ENCODE data around the gene INHBE.
"Not testable (repeated sequence)": the region's sequence is repeated elsewhere in the genome, so short reads cannot be mapped to it uniquely, and the experiment has no call there.

The INHBE gene

GRCh38 chr12:57454566-57455373 lies at the start of gene INHBE:
INHBE (plus strand) TSS chr12:57455307; CDS start chr12:57455537, 230 bp downstream.
- ATAC-seq = no peak

DNA sequence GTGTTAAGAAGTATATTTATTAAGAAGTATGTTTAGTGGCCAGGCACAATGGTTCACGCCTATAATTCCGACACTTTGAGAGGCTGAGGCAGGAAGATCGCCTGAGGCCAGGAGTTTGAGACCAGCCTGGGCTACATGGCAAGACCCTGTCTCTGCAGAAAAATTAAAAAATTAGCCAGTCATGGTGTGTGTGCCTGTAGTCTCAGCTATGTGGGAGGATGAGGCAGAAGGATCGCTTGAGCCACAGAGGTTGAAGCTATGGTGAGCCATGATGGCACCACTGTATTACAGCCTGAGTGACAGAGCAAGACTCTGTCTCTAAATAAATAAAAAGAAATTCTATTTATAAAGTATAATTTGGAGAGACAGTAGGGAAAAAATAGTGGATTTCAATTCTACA lies 44.6 kb upstream of the INHBE start:
- ATAC-seq = no peak

DNA sequence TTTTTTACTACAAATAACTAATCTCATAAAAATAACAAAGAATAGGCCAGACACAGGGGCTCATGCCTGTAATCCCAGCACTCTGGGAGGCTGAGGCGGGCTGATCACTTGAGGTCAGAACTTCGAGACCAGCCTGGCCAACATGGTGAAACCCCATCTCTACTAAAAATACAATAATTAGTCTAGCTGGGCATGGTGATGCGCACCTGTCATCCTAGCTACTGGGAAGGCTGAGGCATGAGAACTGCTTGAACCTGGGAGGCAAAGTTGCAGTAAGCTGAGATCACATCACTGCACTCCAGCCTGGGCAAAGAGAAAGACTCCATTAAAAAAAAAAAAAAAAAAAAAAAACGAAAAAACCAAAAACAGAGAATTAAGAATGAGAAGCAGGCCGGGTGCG lies 40.9 kb upstream of the INHBE start:
- not testable (repeated sequence) for ATAC-seq

- ATAC-seq = no peak
These were observed 40.0 kb upstream of the INHBE start for GRCh38 chr12:57415088-57415487.

- no peak for ATAC-seq
These were observed 38.8 kb upstream of the INHBE start for GRCh38 chr12:57416039-57416996.

GRCh38 chr12:57418255-57418654 lies 36.9 kb upstream of the INHBE start:
- ATAC-seq = no peak

DNA sequence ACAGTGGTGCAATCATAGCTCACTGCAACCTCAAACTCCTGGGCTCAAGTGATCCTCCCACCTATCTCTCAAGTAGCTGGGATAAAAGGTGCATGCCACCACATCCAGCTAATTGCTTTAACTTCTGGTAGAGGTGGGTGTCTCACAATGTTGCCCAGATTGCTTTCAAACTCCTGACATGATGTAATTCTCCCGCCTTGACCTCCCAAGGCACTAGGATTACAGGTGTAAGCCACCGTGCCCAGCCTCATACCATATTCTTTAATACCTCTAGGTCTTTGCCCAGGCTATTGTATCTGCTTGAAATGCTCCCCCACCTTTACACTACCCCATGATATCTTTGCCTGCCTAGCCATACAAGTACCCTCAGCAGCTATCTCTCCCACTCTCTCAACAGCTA lies 35.6 kb upstream of the INHBE start:
- ATAC-seq = no peak

DNA sequence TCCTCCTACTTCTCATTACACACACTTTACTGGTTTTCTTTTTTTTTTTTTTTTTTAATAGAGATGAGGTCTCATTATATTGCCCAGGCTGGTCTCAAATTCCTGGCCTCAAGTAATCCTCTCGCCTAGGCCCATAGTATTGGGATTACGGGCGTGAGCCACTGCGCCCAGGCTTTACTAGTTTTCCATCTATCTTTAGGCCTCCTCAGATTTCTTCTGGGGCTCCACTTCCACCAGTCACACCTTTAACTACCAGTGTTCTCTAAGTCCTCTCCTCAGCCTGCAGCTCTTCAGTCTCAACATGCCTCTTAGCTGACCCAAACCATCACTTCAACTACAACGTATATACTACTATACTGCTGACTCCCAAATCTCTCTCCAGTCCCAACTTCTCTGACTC lies 34.6 kb upstream of the INHBE start:
- ATAC-seq = no peak

DNA sequence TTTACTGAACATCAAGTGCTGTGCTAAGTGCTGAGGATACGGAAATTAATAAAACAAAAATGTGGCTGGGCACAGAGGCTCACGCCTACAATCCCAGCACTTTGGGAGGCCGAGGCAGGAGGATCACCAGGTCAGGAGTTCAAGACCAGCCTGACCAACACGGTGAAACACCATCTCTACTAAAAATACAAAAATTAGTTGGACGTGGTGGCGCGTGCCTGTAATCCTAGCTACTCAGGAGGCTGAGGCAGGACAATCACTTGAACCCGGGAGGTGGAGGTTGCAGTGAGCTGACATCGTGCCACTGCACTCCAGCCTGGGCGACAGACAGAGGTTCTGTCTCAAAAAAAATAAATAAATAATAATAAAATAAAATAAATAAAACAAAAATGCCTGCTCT lies 28.2 kb upstream of the INHBE start:
- not testable (repeated sequence) for ATAC-seq

GRCh38 chr12:57428965-57429364 lies 26.1 kb upstream of the INHBE start:
- ATAC-seq = no peak

DNA sequence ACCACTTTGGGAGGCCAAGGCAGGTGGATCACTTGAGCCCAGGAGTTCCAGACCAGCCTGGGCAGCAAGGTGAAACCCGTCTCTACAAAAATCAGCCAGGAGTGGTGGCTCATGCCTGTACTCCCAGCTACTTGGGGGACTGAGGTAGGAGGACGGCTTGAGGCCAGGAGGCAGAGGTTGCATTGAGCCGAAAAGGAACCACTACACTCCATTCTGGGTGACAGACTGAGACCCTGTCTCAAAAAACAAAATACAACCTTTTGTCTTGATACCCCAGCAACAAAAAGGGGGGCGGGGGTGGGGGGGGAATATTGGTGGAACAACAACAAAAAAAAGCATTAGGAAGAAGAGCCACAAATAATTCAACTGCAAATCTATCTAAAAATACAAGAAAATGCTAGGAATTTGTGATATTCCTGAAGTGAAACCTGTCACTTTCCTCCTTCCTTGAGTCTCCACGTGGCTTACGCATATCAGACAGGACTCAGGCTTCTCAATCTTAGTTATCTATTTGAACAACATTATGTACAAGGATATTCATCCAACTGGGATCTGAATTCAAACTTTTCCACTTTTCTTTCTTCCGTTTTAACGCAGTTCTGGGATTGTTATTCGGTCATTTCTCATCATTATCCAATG lies 25.5 kb upstream of the INHBE start:
- no peak for ATAC-seq

DNA sequence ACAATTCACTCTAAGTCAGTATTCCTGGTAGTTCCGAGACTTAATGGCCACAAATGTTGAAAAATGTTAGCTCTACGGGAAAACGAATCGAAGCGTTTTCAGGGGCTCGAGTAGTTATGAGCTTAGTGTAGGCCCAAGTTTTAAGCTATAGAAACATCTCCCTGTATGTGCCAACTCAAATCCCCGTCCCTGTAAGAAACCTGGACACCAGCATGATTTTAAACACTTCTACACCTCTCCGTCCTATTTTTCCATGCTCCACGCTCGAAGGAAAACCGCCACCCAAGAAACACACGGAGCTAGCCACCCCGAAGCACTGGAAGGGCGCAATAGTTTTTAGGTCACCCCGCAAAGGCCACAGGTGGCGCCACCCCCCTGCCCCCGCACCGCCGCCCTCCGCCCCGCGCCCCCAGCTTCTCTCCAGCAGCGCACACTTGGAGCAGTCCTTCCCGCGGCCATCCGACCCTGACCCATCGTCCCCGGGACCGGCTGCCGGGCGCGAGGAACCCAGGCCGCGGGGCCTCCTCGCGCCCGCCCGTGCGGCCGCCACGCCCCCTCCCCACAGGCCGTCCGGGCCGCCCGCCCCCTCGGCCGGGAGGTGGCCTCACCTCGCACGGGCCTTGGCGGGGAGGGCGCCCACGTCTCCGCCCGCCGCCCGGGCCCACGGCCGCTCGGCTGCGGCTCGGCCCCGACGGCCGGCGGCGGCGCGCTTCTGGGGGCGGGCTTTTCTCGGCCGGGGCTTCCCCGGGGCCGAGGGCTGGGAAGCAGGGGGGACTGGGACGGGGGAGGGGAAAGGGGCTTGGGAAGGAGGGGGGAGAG lies 24.8 kb upstream of the INHBE start:
- ATAC-seq = peak; percentile 66 to 68

DNA sequence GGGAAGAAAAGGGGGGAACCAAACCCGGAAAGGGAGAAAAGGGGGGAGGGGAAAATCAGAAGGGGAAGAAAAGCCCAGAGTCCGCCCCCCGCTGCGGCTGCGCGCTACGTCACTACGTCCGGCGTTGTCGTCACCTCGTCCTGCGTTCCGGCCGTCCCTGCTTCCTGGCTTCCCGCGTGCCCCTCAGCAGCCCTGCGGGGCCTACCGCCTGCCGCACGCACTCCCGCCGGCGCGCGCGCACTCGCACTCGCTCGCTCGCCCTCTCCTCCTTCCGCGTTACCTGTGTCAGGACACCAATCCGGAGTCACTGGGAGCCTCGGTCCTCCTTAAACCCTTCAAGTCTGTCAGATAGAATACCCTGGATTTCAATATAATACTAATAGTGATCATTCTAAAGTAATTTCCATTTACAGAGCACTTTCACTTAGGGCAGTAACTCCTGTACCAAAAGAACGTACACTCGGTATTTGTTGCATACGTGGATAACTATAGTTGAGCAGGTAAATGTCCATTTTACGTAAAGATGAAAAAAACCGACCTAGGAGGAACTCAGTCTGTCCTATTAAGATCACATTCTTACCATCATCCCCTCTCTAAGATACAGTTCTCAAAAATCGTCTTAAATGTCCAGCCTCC lies 24.1 kb upstream of the INHBE start, which contains the start of gene R3HDM2:
Gene R3HDM2 (minus strand): TSS at position 113 of the 636 bp plus-strand sequence. CDS start 120,615 bp downstream, outside the sequence.
- peak; percentile 96 to 97 for ATAC-seq

- no peak for ATAC-seq
These were observed 23.4 kb upstream of the INHBE start for GRCh38 chr12:57431654-57432188.

GRCh38 chr12:57433370-57433769 lies 21.7 kb upstream of the INHBE start:
- no peak for ATAC-seq

- ATAC-seq = no peak
These were observed 20.4 kb upstream of the INHBE start, which contains the start of gene INHBC for GRCh38 chr12:57434517-57435223. INHBC (plus strand) TSS chr12:57434784; CDS start chr12:57434887, 103 bp downstream.

DNA sequence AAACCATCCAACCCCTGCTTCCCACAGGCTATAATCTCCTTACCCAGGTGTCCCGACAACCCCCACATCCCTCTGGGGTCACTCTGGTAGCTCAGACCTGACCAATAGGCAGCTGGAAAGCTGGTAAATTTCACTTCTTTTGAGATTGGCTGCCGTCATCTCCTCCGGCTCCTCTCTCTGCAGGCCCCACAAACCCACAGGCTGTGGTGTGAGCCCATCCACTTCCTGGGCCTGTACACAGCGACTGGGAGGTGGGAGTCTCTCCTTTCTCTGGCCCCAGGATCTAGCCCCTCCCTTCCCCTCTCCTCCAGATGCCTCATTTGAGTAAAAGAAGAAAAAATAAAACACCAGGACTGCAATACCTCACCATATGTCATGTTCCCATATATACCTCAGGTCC lies 19.8 kb upstream of the INHBE start:
- ATAC-seq = no peak

GRCh38 chr12:57438400-57438799 lies 16.7 kb upstream of the INHBE start:
- no peak for ATAC-seq

DNA sequence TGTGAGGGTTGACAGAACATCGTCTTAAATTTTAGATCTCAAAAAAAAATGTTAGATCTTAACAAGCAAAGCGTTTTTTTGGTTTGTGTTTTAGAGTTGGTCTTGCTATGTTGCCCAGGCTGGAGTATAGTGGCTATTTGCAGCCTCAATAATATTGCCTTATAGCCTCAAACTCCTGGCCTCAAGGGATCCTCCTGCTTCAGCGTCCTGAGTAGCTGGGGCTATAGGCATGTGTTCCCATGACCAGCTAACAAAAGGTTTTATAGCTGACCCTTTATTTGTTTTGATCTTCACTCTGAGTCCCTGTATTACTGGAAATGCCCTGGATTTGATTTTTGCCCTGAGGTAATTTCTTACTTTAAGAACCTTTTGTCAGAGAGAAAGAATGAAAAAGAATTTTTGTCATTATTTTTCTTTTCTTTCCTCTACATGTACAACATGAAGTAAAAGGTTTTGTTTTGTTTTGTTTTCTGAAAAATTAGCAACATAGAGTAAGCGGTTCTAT lies 15.3 kb upstream of the INHBE start:
- no peak for ATAC-seq

- not testable (repeated sequence) for ATAC-seq
These were observed 13.7 kb upstream of the INHBE start for GRCh38 chr12:57441393-57441792.
